PFSK-1 (cell line): Measurements from ENCODE around the gene VDAC1.

Source experiments
- TAF1 ChIP-seq: IDR thresholded peaks from 2 replicates; pipeline ENCODE4 v1.6.1; 2012; ENCODE audit warnings: low read length, control low read depth, borderline replicate concordance; ENCODE audit not compliant: insufficient read depth
- TF ChIP-seq, protein P1 (sequence below), 2 experiments: IDR thresholded peaks; 2 replicates each; pipeline versions ENCODE4 v1.6.1 to v1.8.0; 2011 to 2012; ENCODE audit warnings: low read depth in 2 of 2, low read length in 2 of 2, control low read depth in 1 of 2, inconsistent platforms in 1 of 2, mild to moderate bottlenecking in 1 of 2, moderate library complexity in 1 of 2; ENCODE audit not compliant: insufficient read depth in 1 of 2

DNA sequence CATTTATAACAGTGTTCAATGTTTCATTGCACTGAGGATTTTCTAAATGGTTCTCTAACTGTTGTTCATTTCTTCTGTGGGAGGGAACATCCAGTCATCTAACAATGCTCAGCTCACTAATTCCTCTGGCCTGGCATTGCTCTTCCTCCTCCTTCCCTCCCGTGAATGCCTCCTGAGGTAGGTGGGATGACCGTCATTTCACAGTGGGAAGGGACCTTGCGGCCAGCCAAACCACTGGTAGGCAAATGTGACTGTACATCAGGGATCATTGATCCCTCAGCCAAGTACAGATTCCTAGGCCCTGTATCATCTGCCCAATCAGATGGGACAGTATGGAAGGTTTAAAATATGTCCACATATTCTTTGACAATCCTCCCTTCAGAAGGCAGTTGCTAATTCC lies 23.7 kb upstream of the VDAC1 start:
- TF ChIP-seq TAF1, result no peak
- TF ChIP-seq, protein P1, sequence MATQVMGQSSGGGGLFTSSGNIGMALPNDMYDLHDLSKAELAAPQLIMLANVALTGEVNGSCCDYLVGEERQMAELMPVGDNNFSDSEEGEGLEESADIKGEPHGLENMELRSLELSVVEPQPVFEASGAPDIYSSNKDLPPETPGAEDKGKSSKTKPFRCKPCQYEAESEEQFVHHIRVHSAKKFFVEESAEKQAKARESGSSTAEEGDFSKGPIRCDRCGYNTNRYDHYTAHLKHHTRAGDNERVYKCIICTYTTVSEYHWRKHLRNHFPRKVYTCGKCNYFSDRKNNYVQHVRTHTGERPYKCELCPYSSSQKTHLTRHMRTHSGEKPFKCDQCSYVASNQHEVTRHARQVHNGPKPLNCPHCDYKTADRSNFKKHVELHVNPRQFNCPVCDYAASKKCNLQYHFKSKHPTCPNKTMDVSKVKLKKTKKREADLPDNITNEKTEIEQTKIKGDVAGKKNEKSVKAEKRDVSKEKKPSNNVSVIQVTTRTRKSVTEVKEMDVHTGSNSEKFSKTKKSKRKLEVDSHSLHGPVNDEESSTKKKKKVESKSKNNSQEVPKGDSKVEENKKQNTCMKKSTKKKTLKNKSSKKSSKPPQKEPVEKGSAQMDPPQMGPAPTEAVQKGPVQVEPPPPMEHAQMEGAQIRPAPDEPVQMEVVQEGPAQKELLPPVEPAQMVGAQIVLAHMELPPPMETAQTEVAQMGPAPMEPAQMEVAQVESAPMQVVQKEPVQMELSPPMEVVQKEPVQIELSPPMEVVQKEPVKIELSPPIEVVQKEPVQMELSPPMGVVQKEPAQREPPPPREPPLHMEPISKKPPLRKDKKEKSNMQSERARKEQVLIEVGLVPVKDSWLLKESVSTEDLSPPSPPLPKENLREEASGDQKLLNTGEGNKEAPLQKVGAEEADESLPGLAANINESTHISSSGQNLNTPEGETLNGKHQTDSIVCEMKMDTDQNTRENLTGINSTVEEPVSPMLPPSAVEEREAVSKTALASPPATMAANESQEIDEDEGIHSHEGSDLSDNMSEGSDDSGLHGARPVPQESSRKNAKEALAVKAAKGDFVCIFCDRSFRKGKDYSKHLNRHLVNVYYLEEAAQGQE (IDR thresholded peaks at IDR 0.05; ENCODE audit: insufficient read depth in 1 of 2, low read depth in 2 of 2, low read length in 2 of 2), result no peak
